HUES6 (cell line): ENCODE data around the gene CFAP46.

Experiments used
- H3K27ac ChIP-seq: 2 replicates; pipeline ENCODE4 v1.7.0; 2013; ENCODE audit warnings: low read depth, mild to moderate bottlenecking, low read length, inconsistent platforms
- H3K27me3 ChIP-seq: 2 replicates; pipeline ENCODE4 v1.6.1; 2013; ENCODE audit warnings: low read length; ENCODE audit not compliant: control insufficient read depth, insufficient read depth
- H3K36me3 ChIP-seq: 2 replicates; pipeline ENCODE4 v1.6.1; 2013; ENCODE audit warnings: low read length; ENCODE audit not compliant: control insufficient read depth, insufficient read depth
- H3K4me1 ChIP-seq: 2 replicates; pipeline ENCODE4 v1.6.1; 2013; ENCODE audit warnings: low read length; ENCODE audit not compliant: control insufficient read depth, insufficient read depth
- H3K4me3 ChIP-seq: 2 replicates; pipeline ENCODE4 v1.5.1; 2013; ENCODE audit warnings: low read depth, low read length
- H3K9ac ChIP-seq: one replicate; pipeline ENCODE4 v1.6.1; 2013; ENCODE audit warnings: mild to moderate bottlenecking, low read length
- H3K9me3 ChIP-seq: 2 replicates; pipeline ENCODE4 v1.6.1; 2013; ENCODE audit warnings: low read depth, low read length; ENCODE audit not compliant: control insufficient read depth, insufficient read depth

CFAP46 gene

GRCh38 chr10:132809232-132810140 lies 132.9 kb downstream of the CFAP46 start:
- Histone ChIP-seq H3K27ac (no peak overlapping the region), H3K36me3 (no peaks in the 10 kb centered on the region), H3K9me3 (no peaks in the 10 kb centered on the region), H3K4me1 (no peaks in the 10 kb centered on the region), H3K27me3 (no peaks in the 10 kb centered on the region), H3K9ac (no peak overlapping the region), H3K4me3 (no peak overlapping the region)

- H3K9ac ChIP-seq = no peak overlapping the region
- H3K4me1 ChIP-seq = no peaks in the 10 kb centered on the region
- H3K27me3 ChIP-seq = no peaks in the 10 kb centered on the region
- H3K9me3 ChIP-seq = no peaks in the 10 kb centered on the region
- no peaks in the 10 kb centered on the region for H3K36me3 ChIP-seq
- no peak overlapping the region for H3K27ac ChIP-seq
- no peak overlapping the region for H3K4me3 ChIP-seq
Measured at GRCh38 chr10:132808383-132809231, 133.8 kb downstream of the CFAP46 start.

- H3K27me3 ChIP-seq = no peaks in the 10 kb centered on the region
- no peak overlapping the region for H3K9ac ChIP-seq
- H3K4me3 ChIP-seq = no peak overlapping the region
- H3K27ac ChIP-seq = no peak overlapping the region
- H3K36me3 ChIP-seq = no peaks in the 10 kb centered on the region
- no peaks in the 10 kb centered on the region for H3K9me3 ChIP-seq
- no peaks in the 10 kb centered on the region for H3K4me1 ChIP-seq
Measured at GRCh38 chr10:132807621-132808049, 134.7 kb downstream of the CFAP46 start.

GRCh38 chr10:132806561-132807003 lies 135.8 kb downstream of the CFAP46 start:
- Histone ChIP-seq H3K4me3 (no peak overlapping the region), H3K36me3 (no peaks in the 10 kb centered on the region), H3K27me3 (no peaks in the 10 kb centered on the region), H3K27ac (no peak overlapping the region), H3K9me3 (peaks cover 6% of the 10 kb centered on the region), H3K9ac (no peak overlapping the region), H3K4me1 (no peaks in the 10 kb centered on the region)

GRCh38 chr10:132806110-132806509 lies 136.3 kb downstream of the CFAP46 start:
- no peak overlapping the region for H3K27ac ChIP-seq
- H3K36me3 ChIP-seq = no peaks in the 10 kb centered on the region
- H3K4me1 ChIP-seq = no peaks in the 10 kb centered on the region
- no peaks in the 10 kb centered on the region for H3K27me3 ChIP-seq
- H3K9me3 ChIP-seq = peaks cover 7% of the 10 kb centered on the region
- no peak overlapping the region for H3K9ac ChIP-seq
- no peak overlapping the region for H3K4me3 ChIP-seq

- Histone ChIP-seq H3K9me3 (peaks cover 7% of the 10 kb centered on the region), H3K27me3 (no peaks in the 10 kb centered on the region), H3K27ac (no peak overlapping the region)
Measured at GRCh38 chr10:132805599-132805998, 136.8 kb downstream of the CFAP46 start.

GRCh38 chr10:132804785-132805426 lies 137.5 kb downstream of the CFAP46 start:
- Histone ChIP-seq H3K27me3 (no peaks in the 10 kb centered on the region), H3K4me1 (no peaks in the 10 kb centered on the region), H3K4me3 (no peak overlapping the region), H3K9me3 (peaks cover 7% of the 10 kb centered on the region), H3K9ac (no peak overlapping the region), H3K36me3 (no peaks in the 10 kb centered on the region), H3K27ac (no peak overlapping the region)

More at GRCh38 chr10:132805599-132805998, 136.8 kb downstream of the CFAP46 start:
- H3K9ac ChIP-seq = no peak overlapping the region
- H3K36me3 ChIP-seq = no peaks in the 10 kb centered on the region
- H3K4me3 ChIP-seq = no peak overlapping the region
- no peaks in the 10 kb centered on the region for H3K4me1 ChIP-seq

GRCh38 chr10:132804287-132804686 lies 138.1 kb downstream of the CFAP46 start:
- Histone ChIP-seq H3K36me3 (no peaks in the 10 kb centered on the region), H3K27ac (no peak overlapping the region), H3K27me3 (no peaks in the 10 kb centered on the region), H3K4me3 (no peak overlapping the region), H3K9me3 (peaks cover 7% of the 10 kb centered on the region), H3K9ac (no peak overlapping the region), H3K4me1 (no peaks in the 10 kb centered on the region)

- no peaks in the 10 kb centered on the region for H3K36me3 ChIP-seq
Measured at GRCh38 chr10:132803416-132804210, 138.8 kb downstream of the CFAP46 start.

GRCh38 chr10:132802694-132803320 lies 139.6 kb downstream of the CFAP46 start:
- Histone ChIP-seq H3K9me3 (peaks cover 7% of the 10 kb centered on the region), H3K4me3 (no peak overlapping the region), H3K27ac (no peak overlapping the region), H3K4me1 (no peaks in the 10 kb centered on the region), H3K36me3 (no peaks in the 10 kb centered on the region), H3K27me3 (no peaks in the 10 kb centered on the region), H3K9ac (no peak overlapping the region)

More at GRCh38 chr10:132803416-132804210, 138.8 kb downstream of the CFAP46 start:
- Histone ChIP-seq H3K4me3 (no peak overlapping the region), H3K27ac (no peak overlapping the region), H3K9me3 (peaks cover 7% of the 10 kb centered on the region), H3K27me3 (no peaks in the 10 kb centered on the region), H3K9ac (no peak overlapping the region), H3K4me1 (no peaks in the 10 kb centered on the region)
